IPS-11a (cell line): ENCODE measurements around the gene PRC1.
"Not testable (repeated sequence)": the region's sequence is repeated elsewhere in the genome, so short reads cannot be mapped to it uniquely, and the experiment has no call there.

Source experiments
- H3K4me3 ChIP-seq: one replicate; pipeline ENCODE4 v1.5.1; 2013; ENCODE audit warnings: low read depth, low read length, control low read depth

Gene PRC1

GRCh38 chr15:90936823-90937222 is 57.5 kb downstream of the PRC1 start:
- H3K4me3 ChIP-seq: no peak overlapping the region

GRCh38 chr15:90934949-90935751 is 59.2 kb downstream of the PRC1 start, which contains the start of gene UNC45A:
Gene UNC45A (plus strand): TSS chr15:90935285. CDS start chr15:90935325, 40 bp downstream.
- H3K4me3 ChIP-seq: peak within 1 kb of the TSS; percentile 67

GRCh38 chr15:90934256-90934948 is 59.9 kb downstream of the PRC1 start:
- H3K4me3 ChIP-seq: peak overlapping the region; percentile 67

- H3K4me3 ChIP-seq: no peak overlapping the region
Observed at GRCh38 chr15:90933301-90933700, 61.0 kb downstream of the PRC1 start.

- H3K4me3 ChIP-seq: peak overlapping the region; percentile 89
Observed at GRCh38 chr15:90932660-90932991, 61.7 kb downstream of the PRC1 start.

GRCh38 chr15:90931828-90932659 is 62.3 kb downstream of the PRC1 start, which contains the start of gene HDDC3:
Gene HDDC3 (minus strand): TSS chr15:90932549. CDS start chr15:90932540, 9 bp downstream.
- peak within 1 kb of the TSS; percentile 89 for H3K4me3 ChIP-seq

- H3K4me3 ChIP-seq: peak overlapping the region; percentile 89
Observed at GRCh38 chr15:90931575-90931827, 62.8 kb downstream of the PRC1 start.

- no peak overlapping the region for H3K4me3 ChIP-seq
Observed at GRCh38 chr15:90930861-90931574, 63.3 kb downstream of the PRC1 start.

GRCh38 chr15:90929246-90930019 is 64.9 kb downstream of the PRC1 start:
- H3K4me3 ChIP-seq: no peak overlapping the region

- H3K4me3 ChIP-seq: not testable (repeated sequence)
Observed at GRCh38 chr15:90928106-90928505, 66.2 kb downstream of the PRC1 start.

- not testable (repeated sequence) for H3K4me3 ChIP-seq
Observed at GRCh38 chr15:90926766-90927165, 67.6 kb downstream of the PRC1 start.

- H3K4me3 ChIP-seq: no peak overlapping the region
Observed at GRCh38 chr15:90924375-90924774, 70.0 kb downstream of the PRC1 start.

GRCh38 chr15:90922712-90923322 is 71.5 kb downstream of the PRC1 start:
- H3K4me3 ChIP-seq: not testable (repeated sequence)

- H3K4me3 ChIP-seq: no peak overlapping the region
Observed at GRCh38 chr15:90921887-90922286, 72.4 kb downstream of the PRC1 start.

- H3K4me3 ChIP-seq: no peak overlapping the region
Observed at GRCh38 chr15:90918835-90919234, 75.5 kb downstream of the PRC1 start.

- H3K4me3 ChIP-seq: no peak overlapping the region
Observed at GRCh38 chr15:90918034-90918788, 76.1 kb downstream of the PRC1 start.

GRCh38 chr15:90917569-90917968 is 76.8 kb downstream of the PRC1 start:
- no peak overlapping the region for H3K4me3 ChIP-seq

- no peak overlapping the region for H3K4me3 ChIP-seq
Observed at GRCh38 chr15:90916461-90916860, 77.9 kb downstream of the PRC1 start.
